Large intestine (tissue), 3 donors: ENCODE data around the gene PIK3CD. TPM values are rescaled to one million over a fixed set of nuclear protein-coding genes. Genes with fewer than 3 reads are reported as not detected.
"Not testable (repeated sequence)": the region's sequence is repeated elsewhere in the genome, so short reads cannot be mapped to it uniquely, and the experiment has no call there.

Experiments used
- DNase-seq, 2 donors: peaks; one replicate each; pipeline versions ENCODE4 v3.0.0 to v3.0.0-alpha.2; 2013
- H3K27ac ChIP-seq: one replicate; pipeline ENCODE4 v1.5.1; 2013; ENCODE audit warnings: low read length
- H3K27me3 ChIP-seq: 2 replicates; pipeline ENCODE4 v1.6.1; 2013; ENCODE audit warnings: low read length; ENCODE audit not compliant: control insufficient read depth, insufficient read depth
- H3K36me3 ChIP-seq: 2 replicates; pipeline ENCODE4 v1.6.1; 2013; ENCODE audit warnings: low read length; ENCODE audit not compliant: control insufficient read depth, insufficient read depth
- H3K4me1 ChIP-seq: one replicate; pipeline ENCODE4 v1.6.1; 2013; ENCODE audit warnings: low read length; ENCODE audit not compliant: control insufficient read depth, insufficient read depth
- H3K4me3 ChIP-seq: one replicate; pipeline ENCODE4 v1.5.1; 2013; ENCODE audit warnings: low read length
- H3K9me3 ChIP-seq: one replicate; pipeline ENCODE4 v1.6.1; 2013; ENCODE audit warnings: mild to moderate bottlenecking, low read depth, low read length, moderate library complexity; ENCODE audit not compliant: control insufficient read depth
- WGBS: methylation state at CpG from one replicate; pipeline ENCODE4 v1.1.5; 2013; ENCODE audit warnings: low lambda C conversion rate; ENCODE audit not compliant: insufficient coverage; 5-methylcytosine and 5-hydroxymethylcytosine counted together
- polyA plus RNA-seq: library from polyadenylated mRNA; unstranded; fragments of 120-200 nt; gene quantifications from one replicate; pipeline ENCODE4 v1.2.1, GENCODE V29; 2013

The PIK3CD gene
- polyA plus RNA-seq, 1 donor = 16.1 TPM

DNA sequence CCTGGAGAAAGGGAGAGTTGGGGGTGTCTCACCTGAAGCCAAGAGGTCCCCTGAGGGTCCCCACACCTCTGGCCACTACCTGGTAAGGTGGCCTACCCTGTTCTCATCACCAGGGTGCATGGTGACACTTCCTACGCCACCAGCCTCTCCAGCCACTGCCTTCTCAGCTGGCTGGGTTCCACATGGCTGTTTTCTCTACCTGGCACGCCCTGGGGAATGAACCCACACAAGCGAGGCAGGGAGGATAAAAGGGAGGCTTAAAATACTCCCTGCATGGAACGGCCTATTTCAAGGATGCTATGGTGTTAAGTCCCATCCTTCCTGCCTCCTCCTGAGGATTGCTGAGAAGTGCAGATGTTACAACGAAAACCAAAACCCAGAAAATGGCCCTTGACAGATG lies 84.7 kb downstream of the PIK3CD start:
- H3K36me3 ChIP-seq = peaks cover 92% of the 10 kb centered on the region
- WGBS = 80% methylated on average over 1 of the region's 5 CpGs
- no peaks in the 10 kb centered on the region for H3K4me1 ChIP-seq
- no peak for DNase-seq
- H3K27ac ChIP-seq = no peak overlapping the region
- H3K4me3 ChIP-seq = no peak overlapping the region
- H3K9me3 ChIP-seq = no peaks in the 10 kb centered on the region
- H3K27me3 ChIP-seq = no peaks in the 10 kb centered on the region

DNA sequence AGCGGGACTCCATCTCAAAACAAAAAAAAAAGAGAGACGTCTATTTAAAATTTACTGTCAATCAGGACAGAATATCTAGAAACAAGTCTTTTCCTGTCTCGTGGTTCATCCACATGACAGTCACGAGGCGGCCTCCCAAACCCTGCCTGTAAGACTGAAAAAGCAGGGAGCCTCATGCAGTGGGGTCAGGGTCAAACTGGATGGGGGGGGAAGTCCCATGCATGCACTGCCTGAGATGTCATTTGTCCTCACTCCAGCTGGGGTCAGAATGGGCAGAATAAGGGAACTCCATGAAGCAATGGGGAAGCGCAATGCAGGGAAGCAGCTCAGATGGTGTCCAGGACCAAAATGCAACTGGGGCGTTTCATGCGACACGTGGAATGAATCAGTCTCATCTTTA lies 85.5 kb downstream of the PIK3CD start:
- peaks cover 92% of the 10 kb centered on the region for H3K36me3 ChIP-seq
- no peak for DNase-seq
- 100% methylated on average over 1 of the region's 9 CpGs for WGBS

DNA sequence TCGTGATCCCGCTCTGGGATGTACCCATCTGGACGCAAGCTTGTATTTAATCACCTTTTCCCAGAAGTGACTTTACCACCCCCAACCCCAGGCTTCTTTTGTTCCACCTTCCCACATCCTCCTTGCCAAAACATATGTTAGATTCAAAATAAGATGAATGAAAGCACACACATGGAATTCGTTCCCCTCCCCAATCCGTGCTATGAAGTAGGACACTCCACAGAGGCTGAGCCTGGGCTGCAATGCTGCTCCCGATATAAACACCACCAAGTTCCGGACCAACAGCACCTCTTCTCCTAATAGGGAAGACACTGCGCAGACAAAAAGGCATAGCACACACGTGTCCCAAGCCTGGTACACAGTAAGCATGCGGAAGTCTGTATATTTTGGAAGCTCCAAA lies 86.1 kb downstream of the PIK3CD start:
- H3K36me3 ChIP-seq = peaks cover 89% of the 10 kb centered on the region
- H3K4me1 ChIP-seq = no peaks in the 10 kb centered on the region
- DNase-seq = no peak
- no peaks in the 10 kb centered on the region for H3K9me3 ChIP-seq
- WGBS = no CpG with 5 or more reads among the region's 10 CpGs
- H3K27ac ChIP-seq = no peak overlapping the region
- H3K4me3 ChIP-seq = no peak overlapping the region
- no peaks in the 10 kb centered on the region for H3K27me3 ChIP-seq

More for the DNA sequence above, 85.5 kb downstream of the PIK3CD start:
- no peaks in the 10 kb centered on the region for H3K4me1 ChIP-seq
- no peaks in the 10 kb centered on the region for H3K27me3 ChIP-seq
- H3K4me3 ChIP-seq = no peak overlapping the region
- H3K9me3 ChIP-seq = no peaks in the 10 kb centered on the region
- no peak overlapping the region for H3K27ac ChIP-seq

DNA sequence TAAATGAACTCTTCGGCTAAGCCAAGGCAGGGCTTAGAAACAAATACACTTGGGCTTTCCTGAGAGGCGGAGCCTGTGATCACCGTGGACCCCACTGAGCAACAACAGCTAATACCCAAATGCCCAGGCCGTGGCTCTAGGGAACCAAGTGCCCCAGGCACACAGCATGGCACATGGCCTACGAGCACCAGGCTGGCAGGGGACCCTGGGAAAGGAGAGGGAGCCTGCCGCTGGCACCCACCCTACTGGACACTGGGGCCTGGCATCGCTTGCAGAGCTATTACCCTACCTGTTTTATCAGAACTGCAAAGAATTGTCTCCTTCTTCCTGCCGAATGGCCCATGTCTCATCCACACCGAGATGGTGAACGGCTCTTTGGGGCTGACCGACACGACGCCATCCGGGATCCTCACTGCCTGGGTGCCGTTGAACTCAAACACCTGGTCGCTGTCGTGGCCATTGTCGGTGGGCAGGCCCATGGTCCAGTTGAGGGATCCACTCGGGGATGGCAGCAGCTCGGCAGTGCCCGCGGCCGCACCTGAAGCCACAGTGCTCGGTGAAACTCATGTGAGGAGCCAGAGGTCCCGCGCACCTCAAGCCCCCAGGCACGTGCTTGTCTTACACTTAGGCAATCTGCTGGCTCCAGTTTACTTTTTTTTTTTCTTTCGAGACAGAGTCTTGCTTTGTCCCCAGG lies 92.7 kb downstream of the PIK3CD start:
- Histone ChIP-seq H3K27ac (no peak overlapping the region), H3K4me3 (no peak overlapping the region), H3K27me3 (no peaks in the 10 kb centered on the region), H3K9me3 (no peaks in the 10 kb centered on the region), H3K36me3 (peaks cover 64% of the 10 kb centered on the region), H3K4me1 (no peaks in the 10 kb centered on the region)
- DNase-seq = no peak
- 100% methylated on average over 1 of the region's 28 CpGs for WGBS

DNA sequence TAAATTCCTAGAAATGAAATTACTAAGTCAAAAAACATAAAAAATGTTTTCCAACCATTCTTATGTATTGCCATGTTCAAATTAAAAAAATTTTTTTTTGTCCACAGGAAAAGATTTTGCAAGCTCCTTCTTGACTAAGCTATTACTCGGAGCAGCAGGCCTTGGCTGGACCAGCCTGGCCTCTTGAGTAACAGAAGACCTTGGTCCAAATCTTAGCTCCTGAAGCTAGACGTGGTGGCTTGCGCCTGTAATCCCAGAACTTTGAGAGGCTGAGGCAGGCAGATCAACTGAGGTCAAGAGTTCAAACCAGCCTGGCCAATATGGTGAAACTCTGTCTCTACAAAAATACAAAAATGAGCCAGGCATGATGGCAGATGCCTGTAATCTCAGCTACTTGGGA lies 94.7 kb downstream of the PIK3CD start:
- Histone ChIP-seq H3K27me3 (no peaks in the 10 kb centered on the region), H3K4me1 (no peaks in the 10 kb centered on the region), H3K27ac (no peak overlapping the region), H3K36me3 (peaks cover 62% of the 10 kb centered on the region), H3K9me3 (no peaks in the 10 kb centered on the region), H3K4me3 (no peak overlapping the region)
- no peak for DNase-seq
- WGBS = no CpG with 5 or more reads among the region's 3 CpGs

DNA sequence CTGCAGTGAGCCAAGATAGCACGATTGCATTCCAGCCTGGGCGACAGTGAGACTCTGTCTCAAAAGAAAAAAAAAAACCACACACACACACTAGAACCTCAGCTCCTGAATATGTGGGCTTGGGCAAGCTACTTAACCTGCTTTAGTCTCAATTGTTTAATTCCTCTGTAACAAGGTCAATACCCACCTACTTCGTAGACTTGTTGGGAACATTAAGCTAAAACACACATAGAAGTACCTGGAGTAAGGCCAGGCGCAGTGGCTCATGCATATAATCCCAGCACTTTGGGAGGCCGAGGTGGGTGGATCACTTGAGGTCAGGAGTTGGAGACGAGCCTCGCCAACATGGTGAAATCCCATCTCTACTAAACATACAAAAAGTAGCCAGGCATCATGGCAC lies 95.1 kb downstream of the PIK3CD start:
- no peak overlapping the region for H3K27ac ChIP-seq
- no peaks in the 10 kb centered on the region for H3K27me3 ChIP-seq
- no peak overlapping the region for H3K4me3 ChIP-seq
- H3K4me1 ChIP-seq = no peaks in the 10 kb centered on the region
- no peaks in the 10 kb centered on the region for H3K9me3 ChIP-seq
- peaks cover 61% of the 10 kb centered on the region for H3K36me3 ChIP-seq
- no peak for DNase-seq
- WGBS = no CpG with 5 or more reads among the region's 7 CpGs

DNA sequence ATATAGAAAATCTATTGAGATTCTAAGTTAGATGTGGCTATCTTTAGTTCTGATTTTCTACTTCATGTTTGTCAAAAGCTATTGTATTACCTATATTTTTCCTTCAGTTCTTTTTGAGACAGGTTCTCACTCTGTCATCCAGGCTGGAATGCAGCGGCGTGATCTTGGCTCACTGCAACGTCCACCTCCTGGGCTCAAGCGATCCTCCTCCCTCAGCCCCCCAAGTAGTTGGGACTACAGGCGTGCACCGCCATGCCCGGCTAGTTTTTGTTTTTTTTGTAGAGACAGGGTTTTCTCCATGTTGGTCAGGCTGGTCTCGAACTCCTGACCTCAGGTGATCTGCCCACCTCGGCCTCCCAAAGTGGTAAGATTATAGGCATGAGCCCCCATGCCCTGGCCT lies 96.9 kb downstream of the PIK3CD start:
- not testable (repeated sequence) for H3K27ac ChIP-seq, DNase-seq, H3K4me3 ChIP-seq, H3K9me3 ChIP-seq, H3K4me1 ChIP-seq, H3K27me3 ChIP-seq
- no CpG with 5 or more reads among the region's 9 CpGs for WGBS
- H3K36me3 ChIP-seq = peaks cover 57% of the 10 kb centered on the region

DNA sequence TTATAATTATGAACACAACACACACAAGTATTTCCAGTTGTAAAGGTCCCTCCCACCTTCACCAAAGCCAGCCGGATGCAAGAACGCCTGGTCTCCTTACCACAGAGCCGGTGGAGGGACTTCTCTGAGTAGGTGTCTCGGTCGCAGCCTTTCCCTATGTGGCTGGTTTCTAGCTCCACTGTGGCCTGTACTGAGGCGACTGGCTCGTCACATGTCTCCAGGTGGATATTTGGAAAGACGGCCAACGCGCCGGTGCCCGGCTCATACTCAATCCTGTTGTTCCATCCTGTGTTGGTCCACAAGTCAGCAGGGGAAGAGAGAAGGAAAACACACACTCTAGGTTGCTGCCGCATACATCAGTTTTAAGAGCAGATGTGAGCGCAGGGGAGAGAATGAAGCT lies 97.8 kb downstream of the PIK3CD start:
- no peaks in the 10 kb centered on the region for H3K27me3 ChIP-seq
- H3K4me1 ChIP-seq = no peaks in the 10 kb centered on the region
- H3K27ac ChIP-seq = no peak overlapping the region
- H3K4me3 ChIP-seq = no peak overlapping the region
- no peak for DNase-seq
- H3K36me3 ChIP-seq = peaks cover 52% of the 10 kb centered on the region
- no CpG with 5 or more reads among the region's 14 CpGs for WGBS
- no peaks in the 10 kb centered on the region for H3K9me3 ChIP-seq

DNA sequence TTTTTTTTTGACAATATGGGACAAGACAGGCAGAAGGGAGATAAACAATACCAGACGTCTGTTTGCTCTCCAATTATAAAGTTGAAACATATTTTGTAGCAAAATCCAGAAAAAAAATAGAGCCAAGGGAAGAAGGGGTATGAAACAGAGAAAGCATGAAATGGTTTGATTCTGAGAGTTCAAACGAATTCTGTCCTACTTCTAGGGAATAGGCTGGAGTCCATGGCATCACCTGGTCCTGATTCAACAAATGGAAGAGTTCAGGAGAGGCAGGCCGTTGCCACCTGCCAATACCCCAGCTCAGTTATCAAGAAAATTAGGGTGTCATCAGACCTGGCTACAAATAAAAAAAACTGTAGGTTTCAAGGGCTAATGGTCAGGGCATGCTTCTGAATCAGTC lies 100.4 kb downstream of the PIK3CD start:
- Histone ChIP-seq H3K27me3 (no peaks in the 10 kb centered on the region), H3K36me3 (peaks cover 44% of the 10 kb centered on the region), H3K4me1 (no peaks in the 10 kb centered on the region), H3K4me3 (no peak overlapping the region), H3K9me3 (no peaks in the 10 kb centered on the region), H3K27ac (no peak overlapping the region)
- 100% methylated on average over 1 of the region's 3 CpGs for WGBS
- DNase-seq = no peak

DNA sequence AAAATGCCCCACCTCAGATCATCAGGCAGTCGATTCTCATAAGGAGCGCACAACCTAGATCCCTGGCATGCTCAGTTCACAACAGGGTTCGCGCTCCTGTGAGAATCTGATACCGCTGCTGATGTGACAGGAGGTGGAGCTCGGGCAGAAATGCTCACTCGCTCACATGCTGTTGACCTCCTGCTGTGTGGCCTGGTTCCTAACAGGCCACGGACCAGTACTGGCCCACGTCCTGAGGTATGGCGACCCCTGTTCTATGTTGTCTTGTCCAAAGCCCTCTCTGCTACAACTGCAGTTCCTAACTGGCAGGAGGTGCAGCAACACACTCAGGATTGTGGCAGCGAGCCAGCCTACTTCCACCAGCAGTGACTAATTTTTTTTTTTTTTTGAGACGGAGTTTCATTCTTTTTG lies 101.6 kb downstream of the PIK3CD start:
- Histone ChIP-seq H3K27ac (no peak overlapping the region), H3K4me1 (no peaks in the 10 kb centered on the region), H3K9me3 (no peaks in the 10 kb centered on the region), H3K36me3 (peaks cover 44% of the 10 kb centered on the region), H3K4me3 (no peak overlapping the region), H3K27me3 (no peaks in the 10 kb centered on the region)
- no CpG with 5 or more reads among the region's 12 CpGs for WGBS
- DNase-seq = no peak

DNA sequence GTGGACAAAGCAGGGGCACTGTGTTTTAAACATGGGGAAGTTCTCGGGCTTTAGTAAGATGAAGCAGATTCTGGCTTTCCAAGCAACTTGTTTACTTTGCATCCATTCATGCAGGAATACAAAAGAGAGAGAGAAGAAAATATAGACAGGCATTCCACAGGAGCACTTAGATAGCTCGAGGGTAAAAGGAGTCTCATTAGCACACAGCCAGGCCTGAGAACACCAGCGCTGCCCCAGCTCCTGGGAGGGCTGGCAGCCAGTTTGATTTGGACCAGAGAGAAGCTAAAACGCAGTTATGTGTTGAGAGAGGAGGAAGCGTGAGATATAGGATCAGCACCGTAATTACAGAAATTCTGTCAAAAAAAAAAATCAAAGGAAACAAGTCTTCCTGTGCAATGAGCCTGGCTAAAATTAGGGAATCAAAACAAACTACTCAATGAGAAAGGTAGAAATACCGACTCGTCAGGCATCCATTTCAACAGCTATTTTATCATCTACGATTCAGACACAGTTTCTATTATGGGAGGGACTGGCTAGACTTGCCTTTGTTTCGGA lies 104.0 kb downstream of the PIK3CD start:
- Histone ChIP-seq H3K4me1 (peaks cover 4% of the 10 kb centered on the region), H3K9me3 (no peaks in the 10 kb centered on the region), H3K4me3 (no peak overlapping the region), H3K36me3 (peaks cover 23% of the 10 kb centered on the region), H3K27ac (no peak overlapping the region), H3K27me3 (no peaks in the 10 kb centered on the region)
- 69% methylated on average over 2 of the region's 10 CpGs for WGBS
- no peak for DNase-seq
